SJCRH30 (cell line): Measurements from ENCODE around the gene ARSB. TPM values are rescaled to one million over a fixed set of nuclear protein-coding genes. Genes with fewer than 3 reads are reported as not detected.

Experiments used
- DNase-seq, 2 experiments: peaks; one replicate each; pipeline ENCODE4 v3.0.0-alpha.2; 2015 to 2020
- H3K27ac ChIP-seq: fragments of 250-450 bp; sonication (Bioruptor Pico); 2 replicates; pipeline ENCODE4 v1.5.1; 2020; ENCODE audit warnings: mild to moderate bottlenecking, moderate library complexity
- H3K27me3 ChIP-seq: fragments of 250-450 bp; sonication (Bioruptor Pico); 2 replicates; pipeline ENCODE4 v1.5.1; 2020; ENCODE audit warnings: mild to moderate bottlenecking, moderate library complexity
- H3K36me3 ChIP-seq: fragments of 250-450 bp; sonication (Bioruptor Pico); 2 replicates; pipeline ENCODE4 v1.5.1; 2020; ENCODE audit warnings: mild to moderate bottlenecking, moderate library complexity
- H3K4me1 ChIP-seq: fragments of 250-450 bp; sonication (Bioruptor Pico); 2 replicates; pipeline ENCODE4 v1.5.1; 2020; ENCODE audit warnings: mild to moderate bottlenecking, moderate library complexity
- H3K4me3 ChIP-seq: fragments of 250-450 bp; sonication (Bioruptor Pico); 2 replicates; pipeline ENCODE4 v1.5.1; 2020; ENCODE audit warnings: mild to moderate bottlenecking, moderate library complexity
- H3K9me3 ChIP-seq: fragments of 250-450 bp; sonication (Bioruptor Pico); replicated peaks from 2 replicates; pipeline ENCODE4 v1.5.1; 2020; ENCODE audit warnings: mild to moderate bottlenecking, moderate library complexity
- total RNA-seq: library from RNA; depleted of rRNA; stranded (reverse); fragments of >200 nt; shearing (Covaris generic); gene quantifications from 2 replicates; pipeline ENCODE4 v1.2.3, GENCODE V29; 2014

The ARSB gene
- total RNA-seq, 1 experiment from 2014 or later = 16.4 TPM

DNA sequence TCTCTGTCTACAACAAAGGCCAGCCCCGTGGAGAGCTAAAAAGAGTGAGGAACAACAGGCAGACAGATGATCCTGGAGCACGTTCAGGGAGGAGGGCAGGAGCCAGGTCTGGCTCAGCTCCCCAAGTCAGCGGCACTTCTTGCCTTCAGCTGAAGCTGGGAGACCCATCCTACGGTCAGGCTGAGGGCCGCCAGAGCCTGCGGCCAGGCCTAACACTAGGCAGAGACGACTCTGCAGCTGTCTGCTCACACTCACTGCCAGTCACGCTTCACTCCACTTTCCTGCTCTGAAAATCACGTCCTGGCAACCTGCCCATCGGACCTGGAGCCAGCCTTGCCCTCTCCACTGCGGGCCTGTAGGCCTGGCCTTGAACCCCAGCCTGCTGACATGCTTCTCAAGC is 175.7 kb downstream of the ARSB start:
- peak; percentile 94 to 95 for DNase-seq
- Histone ChIP-seq H3K27me3 (no peaks in the 10 kb centered on the region), H3K4me1 (peaks cover 23% of the 10 kb centered on the region), H3K4me3 (no peak overlapping the region), H3K27ac (peak overlapping the region; percentile 65), H3K36me3 (no peaks in the 10 kb centered on the region), H3K9me3 (no peaks in the 10 kb centered on the region)

DNA sequence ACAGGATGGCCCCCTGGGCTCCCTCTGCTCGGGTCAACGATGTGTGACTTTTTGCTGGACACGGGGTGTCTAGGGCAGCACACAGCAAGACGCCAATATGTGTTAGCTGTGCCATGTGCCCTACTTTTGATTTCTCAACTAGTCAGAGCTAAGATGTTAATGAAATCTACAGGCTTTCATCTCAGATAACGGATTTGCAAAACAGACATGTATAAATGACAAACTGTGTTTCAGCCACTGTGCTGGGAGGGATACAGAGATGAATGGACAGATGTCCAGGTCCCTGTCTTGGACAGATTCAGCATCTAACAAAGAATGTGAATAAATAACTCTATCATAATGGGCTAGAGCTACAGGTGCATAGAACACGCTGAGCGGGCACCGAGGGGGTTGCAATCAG is 176.3 kb downstream of the ARSB start:
- H3K36me3 ChIP-seq = no peaks in the 10 kb centered on the region
- peaks cover 23% of the 10 kb centered on the region for H3K4me1 ChIP-seq
- H3K4me3 ChIP-seq = no peak overlapping the region
- H3K27me3 ChIP-seq = no peaks in the 10 kb centered on the region
- DNase-seq = no peak
- H3K27ac ChIP-seq = peak overlapping the region; percentile 65
- H3K9me3 ChIP-seq = no peaks in the 10 kb centered on the region

GRCh38 chr5:78808380-78808779 is 176.7 kb downstream of the ARSB start:
- Histone ChIP-seq H3K27ac (no peak overlapping the region), H3K4me3 (no peak overlapping the region), H3K9me3 (no peaks in the 10 kb centered on the region), H3K4me1 (peaks cover 23% of the 10 kb centered on the region), H3K36me3 (no peaks in the 10 kb centered on the region), H3K27me3 (no peaks in the 10 kb centered on the region)
- no peak for DNase-seq

DNA sequence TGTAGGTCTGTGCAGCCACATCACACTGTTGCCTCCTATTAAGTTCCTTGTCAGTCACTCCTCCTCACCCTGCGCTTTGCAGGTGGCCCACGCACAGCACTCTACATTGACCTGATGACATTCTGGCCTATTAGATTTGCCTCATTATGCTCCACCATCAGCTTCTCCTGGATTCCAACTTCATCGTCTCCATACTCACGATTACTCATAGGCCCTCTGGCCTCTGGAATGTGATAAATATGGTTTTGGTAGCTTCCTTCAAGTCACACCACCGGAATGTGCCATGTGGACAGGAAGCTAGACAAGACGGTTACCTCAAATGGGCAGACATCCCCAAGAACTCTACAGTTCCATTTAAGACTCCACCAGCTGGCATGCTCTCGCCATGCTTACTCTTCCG is 178.6 kb downstream of the ARSB start:
- no peaks in the 10 kb centered on the region for H3K27me3 ChIP-seq
- H3K36me3 ChIP-seq = no peaks in the 10 kb centered on the region
- H3K4me1 ChIP-seq = peaks cover 23% of the 10 kb centered on the region
- no peak overlapping the region for H3K27ac ChIP-seq
- no peak overlapping the region for H3K4me3 ChIP-seq
- no peaks in the 10 kb centered on the region for H3K9me3 ChIP-seq
- peak in 1 of 2 experiments; percentile 40 for DNase-seq

GRCh38 chr5:78805474-78806124 is 179.5 kb downstream of the ARSB start:
- Histone ChIP-seq H3K4me1 (peaks cover 19% of the 10 kb centered on the region), H3K27ac (no peak overlapping the region)
- DNase-seq = no peak

GRCh38 chr5:78804995-78805394 is 180.1 kb downstream of the ARSB start:
- Histone ChIP-seq H3K9me3 (0 out of 2 replicates have a peak, but pooled peaks cover 6% of the 10 kb centered on the region), H3K27me3 (no peaks in the 10 kb centered on the region), H3K36me3 (no peaks in the 10 kb centered on the region), H3K4me3 (no peak overlapping the region), H3K27ac (no peak overlapping the region), H3K4me1 (peaks cover 14% of the 10 kb centered on the region)
- DNase-seq = no peak

More at GRCh38 chr5:78805474-78806124, 179.5 kb downstream of the ARSB start:
- Histone ChIP-seq H3K27me3 (no peaks in the 10 kb centered on the region), H3K36me3 (no peaks in the 10 kb centered on the region), H3K4me3 (no peak overlapping the region), H3K9me3 (0 out of 2 replicates have a peak, but pooled peaks cover 6% of the 10 kb centered on the region)

DNA sequence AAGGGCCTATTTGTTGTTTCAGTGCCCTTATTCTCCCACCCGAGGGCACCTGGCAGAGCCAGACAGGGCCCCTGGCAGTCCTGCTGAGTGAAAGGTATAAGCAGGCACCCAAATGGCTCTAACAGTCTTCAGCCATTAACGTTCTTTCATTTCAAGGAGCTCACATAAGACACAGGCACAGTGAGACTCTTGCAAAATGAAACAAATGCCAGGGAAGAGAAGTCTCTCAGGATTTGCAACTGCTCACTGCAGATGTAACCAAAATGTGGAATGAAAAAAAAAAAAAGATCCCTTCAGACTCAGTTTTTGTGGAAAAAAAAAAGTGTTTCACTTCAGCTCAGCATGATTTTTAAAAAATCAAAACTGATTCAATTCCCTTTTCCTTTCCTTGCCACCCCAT is 181.2 kb downstream of the ARSB start:
- Histone ChIP-seq H3K27me3 (no peaks in the 10 kb centered on the region), H3K4me1 (peaks cover 3% of the 10 kb centered on the region; the same call in 1 of the 2 replicates), H3K9me3 (0 out of 2 replicates have a peak, but pooled peaks cover 6% of the 10 kb centered on the region), H3K4me3 (no peak overlapping the region), H3K27ac (no peak overlapping the region), H3K36me3 (no peaks in the 10 kb centered on the region)
- no peak for DNase-seq

DNA sequence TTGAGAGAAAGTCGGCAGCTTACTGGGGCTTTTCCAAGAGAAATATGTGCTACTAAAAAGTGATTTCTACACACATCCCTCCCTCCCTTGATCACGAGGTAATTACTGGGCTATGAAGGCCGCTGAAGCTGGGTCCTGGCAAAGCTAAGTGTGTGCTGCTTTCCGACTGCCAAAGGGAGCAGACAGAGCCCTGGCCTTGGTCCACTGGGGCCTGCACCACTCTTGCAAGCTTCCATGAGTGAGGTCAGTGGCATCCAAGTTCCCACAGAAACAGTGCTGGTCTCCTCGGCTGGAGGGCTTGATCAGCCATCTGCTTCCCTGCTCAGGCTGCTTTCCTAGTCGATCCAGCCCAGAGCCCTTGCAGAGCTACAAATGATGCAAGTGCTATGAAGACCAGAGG is 181.8 kb downstream of the ARSB start:
- H3K9me3 ChIP-seq = 0 out of 2 replicates have a peak, but pooled peaks cover 6% of the 10 kb centered on the region
- no peaks in the 10 kb centered on the region for H3K27me3 ChIP-seq
- H3K4me1 ChIP-seq = peaks cover 3% of the 10 kb centered on the region; the same call in 1 of the 2 replicates
- H3K4me3 ChIP-seq = no peak overlapping the region
- H3K36me3 ChIP-seq = no peaks in the 10 kb centered on the region
- H3K27ac ChIP-seq = no peak overlapping the region
- DNase-seq = no peak

DNA sequence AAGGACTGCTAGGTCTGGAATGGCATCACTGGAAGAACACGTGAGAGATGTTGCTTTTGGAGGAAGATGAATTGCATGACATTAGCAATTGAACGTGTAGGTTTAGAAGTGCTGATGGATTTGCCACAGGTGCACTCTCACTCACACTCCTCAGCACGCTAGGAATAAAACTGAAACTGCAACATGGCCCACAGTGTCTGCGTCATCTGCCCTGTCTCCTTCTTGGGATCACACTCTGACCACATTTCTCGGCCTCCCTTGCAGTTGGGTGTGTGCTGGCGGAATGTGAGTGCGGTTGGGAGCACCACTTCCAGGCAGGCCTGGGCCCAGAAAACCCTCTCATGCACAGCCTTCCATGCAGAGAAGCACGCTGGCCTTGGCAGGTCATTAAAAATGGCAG is 183.7 kb downstream of the ARSB start:
- Histone ChIP-seq H3K4me3 (no peak overlapping the region), H3K9me3 (0 out of 2 replicates have a peak, but pooled peaks cover 6% of the 10 kb centered on the region), H3K4me1 (peaks cover 3% of the 10 kb centered on the region; the same call in 1 of the 2 replicates), H3K36me3 (no peaks in the 10 kb centered on the region), H3K27me3 (no peaks in the 10 kb centered on the region), H3K27ac (no peak overlapping the region)
- no peak for DNase-seq

GRCh38 chr5:78799266-78800017 is 185.7 kb downstream of the ARSB start:
- H3K27me3 ChIP-seq = no peaks in the 10 kb centered on the region
- DNase-seq = no peak
- H3K4me3 ChIP-seq = no peak overlapping the region
- H3K4me1 ChIP-seq = peaks cover 9% of the 10 kb centered on the region
- no peaks in the 10 kb centered on the region for H3K36me3 ChIP-seq
- H3K27ac ChIP-seq = no peak overlapping the region
- H3K9me3 ChIP-seq = 0 out of 2 replicates have a peak, but pooled peaks cover 6% of the 10 kb centered on the region

DNA sequence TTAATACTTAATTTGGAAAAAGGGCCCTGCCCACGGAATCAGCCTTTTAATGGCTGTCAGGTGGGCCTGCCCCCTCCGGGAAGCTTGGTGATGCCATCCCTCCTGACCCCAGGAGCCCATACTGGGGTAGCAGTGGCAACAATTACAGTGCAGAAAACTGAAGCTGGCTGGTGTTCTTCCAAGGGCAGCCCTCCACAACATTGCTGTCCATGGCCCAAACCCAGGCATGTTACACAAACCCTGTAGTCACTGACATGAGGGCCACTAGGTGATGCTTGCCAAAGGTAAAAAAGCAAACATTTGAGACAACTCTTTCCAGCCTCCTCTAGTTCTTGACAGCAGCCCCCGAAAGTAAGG is 186.5 kb downstream of the ARSB start:
- Histone ChIP-seq H3K27ac (no peak overlapping the region), H3K9me3 (0 out of 2 replicates have a peak, but pooled peaks cover 6% of the 10 kb centered on the region), H3K27me3 (no peaks in the 10 kb centered on the region), H3K36me3 (no peaks in the 10 kb centered on the region), H3K4me3 (no peak overlapping the region), H3K4me1 (peaks cover 9% of the 10 kb centered on the region)
- no peak for DNase-seq

- DNase-seq = no peak
- Histone ChIP-seq H3K4me3 (no peak overlapping the region), H3K9me3 (0 out of 2 replicates have a peak, but pooled peaks cover 6% of the 10 kb centered on the region), H3K27me3 (no peaks in the 10 kb centered on the region), H3K27ac (no peak overlapping the region), H3K4me1 (peaks cover 9% of the 10 kb centered on the region), H3K36me3 (no peaks in the 10 kb centered on the region)
These were observed 187.0 kb downstream of the ARSB start for GRCh38 chr5:78797936-78798672.

- DNase-seq = no peak
- Histone ChIP-seq H3K4me3 (no peak overlapping the region), H3K36me3 (no peaks in the 10 kb centered on the region), H3K27ac (no peak overlapping the region), H3K9me3 (0 out of 2 replicates have a peak, but pooled peaks cover 2% of the 10 kb centered on the region), H3K4me1 (peaks cover 24% of the 10 kb centered on the region), H3K27me3 (no peaks in the 10 kb centered on the region)
These were observed 189.4 kb downstream of the ARSB start for GRCh38 chr5:78795757-78796156.

DNA sequence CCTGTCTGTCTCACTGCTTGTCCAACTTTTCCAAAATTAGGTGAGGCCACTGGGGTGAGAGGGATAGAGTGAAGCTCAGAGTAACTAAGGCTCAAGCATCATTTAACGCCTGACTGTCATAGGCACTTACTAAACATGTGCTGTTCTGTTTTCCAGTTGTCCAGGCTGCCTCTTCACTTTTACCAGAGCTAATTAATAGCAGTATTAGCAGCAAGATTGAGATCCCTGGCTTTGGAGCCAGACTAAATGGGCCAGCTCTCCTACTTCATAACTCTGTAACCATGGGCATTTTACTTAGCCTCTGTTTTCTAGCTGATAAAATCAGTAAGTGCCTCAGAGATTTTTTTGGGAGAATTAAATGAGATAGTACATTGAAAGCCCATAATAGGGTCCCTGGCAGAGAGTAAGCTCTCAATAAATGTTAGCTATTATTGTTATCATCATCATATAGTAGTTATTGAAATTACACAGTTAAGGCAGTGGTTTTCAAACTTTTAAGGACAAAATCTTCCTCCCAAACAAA is 190.4 kb downstream of the ARSB start:
- Histone ChIP-seq H3K27me3 (no peaks in the 10 kb centered on the region), H3K4me1 (peaks cover 29% of the 10 kb centered on the region), H3K9me3 (no peaks in the 10 kb centered on the region), H3K4me3 (no peak overlapping the region), H3K27ac (no peak overlapping the region), H3K36me3 (no peaks in the 10 kb centered on the region)
- DNase-seq = no peak
